Measurements from ENCODE around the gene SLC30A10. TPM values are rescaled to one million over a fixed set of nuclear protein-coding genes. Genes with fewer than 3 reads are reported as not detected.

The SLC30A10 gene
- total and polyA plus RNA-seq, 2 of the 13 experiments (the other 11 are each of a cell fraction or from before 2014, with no cell fraction given) = 20.9 to 30.2 TPM

DNA sequence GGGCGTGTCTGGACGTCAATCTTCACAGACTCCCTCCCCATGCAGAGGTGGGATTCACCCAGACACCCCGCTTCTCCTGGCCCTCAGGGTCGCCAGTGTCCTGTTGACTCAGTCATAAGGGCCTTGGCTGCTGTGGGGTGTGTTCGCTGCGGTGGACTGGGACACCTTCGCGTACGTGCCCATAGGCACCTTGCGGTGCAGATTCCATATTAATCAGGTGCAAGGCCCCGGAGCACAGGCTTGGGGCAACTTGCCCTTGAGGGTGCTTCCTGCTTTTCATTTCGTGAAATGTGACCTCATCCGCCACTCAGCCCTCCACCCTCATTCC lies 398 bp upstream of the SLC30A10 start (continued):
- no peak for TF ChIP-seq ZNF235 (CRISPR knock-in tag; IDR thresholded peaks at IDR 0.05; ENCODE audit: borderline replicate concordance)
- no peak for TF ChIP-seq SUZ12 (IDR thresholded peaks at IDR 0.05; ENCODE audit: low read depth, low read length)
- TF ChIP-seq, protein P1, sequence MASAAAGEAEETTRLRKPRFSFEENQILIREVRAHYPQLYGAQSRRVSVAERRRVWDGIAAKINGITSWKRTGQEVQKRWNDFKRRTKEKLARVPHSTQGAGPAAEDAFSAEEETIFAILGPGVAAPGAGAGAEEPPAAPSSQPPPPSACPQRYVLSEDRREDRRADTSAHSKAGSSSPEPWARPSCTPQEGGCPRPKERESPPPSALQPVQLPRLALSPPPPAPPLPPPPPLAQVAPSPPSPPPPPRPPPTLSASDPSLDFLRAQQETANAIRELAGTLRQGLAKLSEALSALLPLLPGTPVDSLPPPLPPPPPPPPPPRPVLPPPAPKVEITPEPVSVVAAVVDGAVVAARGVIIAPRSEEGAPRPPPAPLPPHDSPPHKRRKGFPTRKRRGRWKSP (CRISPR knock-in tag; IDR thresholded peaks at IDR 0.05) = no peak
- peak; percentile 77 for TF ChIP-seq IKZF4 (CRISPR knock-in tag; IDR thresholded peaks at IDR 0.05; ENCODE audit: borderline replicate concordance, low read depth, not compliant biosample characterization)
- TF ChIP-seq, protein P2, sequence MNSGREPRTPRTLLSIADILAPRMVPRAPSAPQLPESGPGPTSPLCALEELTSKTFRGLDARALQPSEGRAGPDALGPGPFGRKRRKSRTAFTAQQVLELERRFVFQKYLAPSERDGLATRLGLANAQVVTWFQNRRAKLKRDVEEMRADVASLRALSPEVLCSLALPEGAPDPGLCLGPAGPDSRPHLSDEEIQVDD (CRISPR knock-in tag; IDR thresholded peaks at IDR 0.05; ENCODE audit: borderline replicate concordance) = no peak; the same call in 1 of the 2 replicates
- no peak for TF ChIP-seq RARG (CRISPR knock-in tag; IDR thresholded peaks at IDR 0.05; ENCODE audit: low read depth)
- TF ChIP-seq SP5 (CRISPR knock-in tag; IDR thresholded peaks at IDR 0.05; ENCODE audit: borderline replicate concordance, low read depth) = no peak
- TF ChIP-seq, protein P3, sequence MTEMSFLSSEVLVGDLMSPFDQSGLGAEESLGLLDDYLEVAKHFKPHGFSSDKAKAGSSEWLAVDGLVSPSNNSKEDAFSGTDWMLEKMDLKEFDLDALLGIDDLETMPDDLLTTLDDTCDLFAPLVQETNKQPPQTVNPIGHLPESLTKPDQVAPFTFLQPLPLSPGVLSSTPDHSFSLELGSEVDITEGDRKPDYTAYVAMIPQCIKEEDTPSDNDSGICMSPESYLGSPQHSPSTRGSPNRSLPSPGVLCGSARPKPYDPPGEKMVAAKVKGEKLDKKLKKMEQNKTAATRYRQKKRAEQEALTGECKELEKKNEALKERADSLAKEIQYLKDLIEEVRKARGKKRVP (CRISPR knock-in tag; IDR thresholded peaks at IDR 0.05) = no peak
- TF ChIP-seq, protein P4, sequence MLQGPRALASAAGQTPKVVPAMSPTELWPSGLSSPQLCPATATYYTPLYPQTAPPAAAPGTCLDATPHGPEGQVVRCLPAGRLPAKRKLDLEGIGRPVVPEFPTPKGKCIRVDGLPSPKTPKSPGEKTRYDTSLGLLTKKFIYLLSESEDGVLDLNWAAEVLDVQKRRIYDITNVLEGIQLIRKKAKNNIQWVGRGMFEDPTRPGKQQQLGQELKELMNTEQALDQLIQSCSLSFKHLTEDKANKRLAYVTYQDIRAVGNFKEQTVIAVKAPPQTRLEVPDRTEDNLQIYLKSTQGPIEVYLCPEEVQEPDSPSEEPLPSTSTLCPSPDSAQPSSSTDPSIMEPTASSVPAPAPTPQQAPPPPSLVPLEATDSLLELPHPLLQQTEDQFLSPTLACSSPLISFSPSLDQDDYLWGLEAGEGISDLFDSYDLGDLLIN (CRISPR knock-in tag; IDR thresholded peaks at IDR 0.05; ENCODE audit: borderline replicate concordance) = no peak
- no peak for TF ChIP-seq TP53 (CRISPR knock-in tag; conservative IDR thresholded peaks at IDR 0.05)
- TF ChIP-seq DPF2 (CRISPR knock-in tag; IDR thresholded peaks at IDR 0.05; ENCODE audit: borderline replicate concordance, low read depth) = 0 out of 2 replicates have a peak, but pooled peaks have one; percentile 16
- 0 out of 2 replicates have a peak, but pooled peaks have one; percentile 53 for TF ChIP-seq SMYD3 (CRISPR knock-in tag; IDR thresholded peaks at IDR 0.05)
- peak; percentile 66; the same call in 1 of the 2 replicates for TF ChIP-seq ZBTB7B (CRISPR knock-in tag; IDR thresholded peaks at IDR 0.05)
- no peak for TF ChIP-seq FOXP1 (IDR thresholded peaks at IDR 0.05)
- 0 out of 2 replicates have a peak, but pooled peaks have one; percentile 29 for TF ChIP-seq FOXP1 (CRISPR knock-in tag; IDR thresholded peaks at IDR 0.05)
- TF ChIP-seq FOXK1 (CRISPR knock-in tag; IDR thresholded peaks at IDR 0.05; ENCODE audit: borderline replicate concordance, low read depth) = no peak
- TF ChIP-seq TBX2 (CRISPR knock-in tag; IDR thresholded peaks at IDR 0.05; ENCODE audit: borderline replicate concordance) = no peak
- no peak for TF ChIP-seq TCF12 (IDR thresholded peaks at IDR 0.05)
- TF ChIP-seq TCF12 (CRISPR knock-in tag; IDR thresholded peaks at IDR 0.05) = 0 out of 2 replicates have a peak, but pooled peaks have one; percentile 17
- TF ChIP-seq MEIS1 (CRISPR knock-in tag; IDR thresholded peaks at IDR 0.05; ENCODE audit: borderline replicate concordance) = peak; percentile 84; the same call in 1 of the 2 replicates
- TF ChIP-seq SOX5 (CRISPR knock-in tag; IDR thresholded peaks at IDR 0.05; ENCODE audit: borderline replicate concordance) = no peak
- TF ChIP-seq, protein P5, sequence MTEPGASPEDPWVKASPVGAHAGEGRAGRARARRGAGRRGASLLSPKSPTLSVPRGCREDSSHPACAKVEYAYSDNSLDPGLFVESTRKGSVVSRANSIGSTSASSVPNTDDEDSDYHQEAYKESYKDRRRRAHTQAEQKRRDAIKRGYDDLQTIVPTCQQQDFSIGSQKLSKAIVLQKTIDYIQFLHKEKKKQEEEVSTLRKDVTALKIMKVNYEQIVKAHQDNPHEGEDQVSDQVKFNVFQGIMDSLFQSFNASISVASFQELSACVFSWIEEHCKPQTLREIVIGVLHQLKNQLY (CRISPR knock-in tag; IDR thresholded peaks at IDR 0.05) = no peak
- TF ChIP-seq, protein P6, sequence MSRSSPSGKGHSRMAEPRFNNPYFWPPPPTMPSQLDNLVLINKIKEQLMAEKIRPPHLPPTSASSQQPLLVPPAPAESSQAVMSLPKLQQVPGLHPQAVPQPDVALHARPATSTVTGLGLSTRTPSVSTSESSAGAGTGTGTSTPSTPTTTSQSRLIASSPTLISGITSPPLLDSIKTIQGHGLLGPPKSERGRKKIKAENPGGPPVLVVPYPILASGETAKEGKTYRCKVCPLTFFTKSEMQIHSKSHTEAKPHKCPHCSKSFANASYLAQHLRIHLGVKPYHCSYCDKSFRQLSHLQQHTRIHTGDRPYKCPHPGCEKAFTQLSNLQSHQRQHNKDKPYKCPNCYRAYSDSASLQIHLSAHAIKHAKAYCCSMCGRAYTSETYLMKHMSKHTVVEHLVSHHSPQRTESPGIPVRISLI (CRISPR knock-in tag; IDR thresholded peaks at IDR 0.05; ENCODE audit: borderline replicate concordance) = no peak
- TF ChIP-seq PHF5A (CRISPR knock-in tag; IDR thresholded peaks at IDR 0.05; ENCODE audit: low read depth, unreplicated experiment) = no peak
- TF ChIP-seq, protein P7, sequence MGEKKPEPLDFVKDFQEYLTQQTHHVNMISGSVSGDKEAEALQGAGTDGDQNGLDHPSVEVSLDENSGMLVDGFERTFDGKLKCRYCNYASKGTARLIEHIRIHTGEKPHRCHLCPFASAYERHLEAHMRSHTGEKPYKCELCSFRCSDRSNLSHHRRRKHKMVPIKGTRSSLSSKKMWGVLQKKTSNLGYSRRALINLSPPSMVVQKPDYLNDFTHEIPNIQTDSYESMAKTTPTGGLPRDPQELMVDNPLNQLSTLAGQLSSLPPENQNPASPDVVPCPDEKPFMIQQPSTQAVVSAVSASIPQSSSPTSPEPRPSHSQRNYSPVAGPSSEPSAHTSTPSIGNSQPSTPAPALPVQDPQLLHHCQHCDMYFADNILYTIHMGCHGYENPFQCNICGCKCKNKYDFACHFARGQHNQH (CRISPR knock-in tag; IDR thresholded peaks at IDR 0.05) = peak; percentile 50; the same call in 1 of the 2 replicates
